ENCODE data around the gene WRAP73. TPM values are rescaled to one million over a fixed set of nuclear protein-coding genes. Genes with fewer than 3 reads are reported as not detected.

Gene WRAP73
- total RNA-seq, 1 experiment from 2014 or later, result 14.9 TPM

DNA sequence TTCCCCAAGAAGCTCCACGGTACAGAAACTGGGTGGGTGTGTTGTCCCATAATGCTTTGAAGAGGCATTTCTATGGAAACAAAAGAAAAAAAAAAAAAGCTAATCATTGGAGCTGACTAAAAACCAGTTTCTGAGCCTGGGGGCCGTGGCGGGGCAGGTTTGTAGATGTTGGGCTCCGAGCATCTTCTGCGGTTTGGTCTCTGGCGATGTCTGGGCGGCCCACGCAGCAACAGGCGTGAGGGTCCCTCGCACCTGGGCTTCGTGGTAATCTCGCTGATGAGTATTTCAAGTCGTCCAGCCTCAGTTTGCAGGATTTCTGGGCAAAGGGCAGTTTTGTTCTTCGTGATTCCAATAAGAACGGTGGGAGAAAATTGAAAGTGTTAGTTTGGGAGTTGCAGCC is 9.2 kb upstream of the WRAP73 start:
- DNase-seq, result no peak
- intact Hi-C loops (cut with micrococcal nuclease; ENCODE audit: unreplicated experiment), result loop anchor here (10.0 kb wide), 1 partner anchor 66 kb away; no protein-coding TSS in a partner anchor
- H3K27me3 Mint-ChIP-seq (ENCODE audit: unreplicated experiment), result peaks cover 45% of the 10 kb centered on the region
- H3K36me3 Mint-ChIP-seq (ENCODE audit: insufficient read depth, unreplicated experiment), result no peaks in the 10 kb centered on the region
- no peaks in the 10 kb centered on the region for H3K4me1 Mint-ChIP-seq (ENCODE audit: low read depth, unreplicated experiment)
- H3K9me3 Mint-ChIP-seq (ENCODE audit: low read depth, unreplicated experiment), result no peaks in the 10 kb centered on the region
- H3K4me3 Mint-ChIP-seq (ENCODE audit: low read depth, unreplicated experiment), result no peak overlapping the region
- H3K27ac Mint-ChIP-seq (ENCODE audit: unreplicated experiment), result no peak overlapping the region
- TF ChIP-seq, protein P1, sequence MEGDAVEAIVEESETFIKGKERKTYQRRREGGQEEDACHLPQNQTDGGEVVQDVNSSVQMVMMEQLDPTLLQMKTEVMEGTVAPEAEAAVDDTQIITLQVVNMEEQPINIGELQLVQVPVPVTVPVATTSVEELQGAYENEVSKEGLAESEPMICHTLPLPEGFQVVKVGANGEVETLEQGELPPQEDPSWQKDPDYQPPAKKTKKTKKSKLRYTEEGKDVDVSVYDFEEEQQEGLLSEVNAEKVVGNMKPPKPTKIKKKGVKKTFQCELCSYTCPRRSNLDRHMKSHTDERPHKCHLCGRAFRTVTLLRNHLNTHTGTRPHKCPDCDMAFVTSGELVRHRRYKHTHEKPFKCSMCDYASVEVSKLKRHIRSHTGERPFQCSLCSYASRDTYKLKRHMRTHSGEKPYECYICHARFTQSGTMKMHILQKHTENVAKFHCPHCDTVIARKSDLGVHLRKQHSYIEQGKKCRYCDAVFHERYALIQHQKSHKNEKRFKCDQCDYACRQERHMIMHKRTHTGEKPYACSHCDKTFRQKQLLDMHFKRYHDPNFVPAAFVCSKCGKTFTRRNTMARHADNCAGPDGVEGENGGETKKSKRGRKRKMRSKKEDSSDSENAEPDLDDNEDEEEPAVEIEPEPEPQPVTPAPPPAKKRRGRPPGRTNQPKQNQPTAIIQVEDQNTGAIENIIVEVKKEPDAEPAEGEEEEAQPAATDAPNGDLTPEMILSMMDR (IDR thresholded peaks at IDR 0.05; ENCODE audit: unreplicated experiment), result no peak
- CTCF ChIA-PET, result no interaction called here
- no TSS peak for BruUV-seq (replicated peaks)

DNA sequence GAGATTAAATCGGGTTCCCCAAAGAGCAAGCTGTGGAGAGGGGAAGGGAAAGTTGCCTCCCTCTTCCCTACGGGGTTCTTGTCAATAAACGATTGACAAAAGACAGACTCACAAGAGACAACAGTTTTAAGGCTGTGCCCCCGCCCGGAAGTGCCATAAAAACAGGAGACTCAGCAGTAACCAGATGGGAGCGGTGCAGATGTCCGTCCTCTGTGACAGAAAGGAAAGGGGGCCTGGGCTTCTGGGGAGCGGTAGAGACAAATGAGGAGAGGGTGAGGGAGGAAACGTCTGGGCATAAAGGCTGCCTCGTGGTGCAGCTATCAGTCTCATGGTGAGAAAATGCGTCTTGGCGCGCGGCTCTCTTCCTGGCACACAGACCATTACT is 8.3 kb upstream of the WRAP73 start:
- no peak overlapping the region for H3K4me3 Mint-ChIP-seq (ENCODE audit: low read depth, unreplicated experiment)
- intact Hi-C loops (cut with micrococcal nuclease; ENCODE audit: unreplicated experiment), result loop anchor here (10.0 kb wide), 1 partner anchor 67 kb away; no protein-coding TSS in a partner anchor
- no TSS peak for BruUV-seq (replicated peaks)
- no peak for DNase-seq
- no peaks in the 10 kb centered on the region for H3K36me3 Mint-ChIP-seq (ENCODE audit: insufficient read depth, unreplicated experiment)
- H3K9me3 Mint-ChIP-seq (ENCODE audit: low read depth, unreplicated experiment), result no peaks in the 10 kb centered on the region
- H3K4me1 Mint-ChIP-seq (ENCODE audit: low read depth, unreplicated experiment), result no peaks in the 10 kb centered on the region
- TF ChIP-seq, protein P1 (IDR thresholded peaks at IDR 0.05; ENCODE audit: unreplicated experiment), result no peak
- no peak overlapping the region for H3K27ac Mint-ChIP-seq (ENCODE audit: unreplicated experiment)
- peaks cover 54% of the 10 kb centered on the region for H3K27me3 Mint-ChIP-seq (ENCODE audit: unreplicated experiment)
- CTCF ChIA-PET, result no interaction called here

DNA sequence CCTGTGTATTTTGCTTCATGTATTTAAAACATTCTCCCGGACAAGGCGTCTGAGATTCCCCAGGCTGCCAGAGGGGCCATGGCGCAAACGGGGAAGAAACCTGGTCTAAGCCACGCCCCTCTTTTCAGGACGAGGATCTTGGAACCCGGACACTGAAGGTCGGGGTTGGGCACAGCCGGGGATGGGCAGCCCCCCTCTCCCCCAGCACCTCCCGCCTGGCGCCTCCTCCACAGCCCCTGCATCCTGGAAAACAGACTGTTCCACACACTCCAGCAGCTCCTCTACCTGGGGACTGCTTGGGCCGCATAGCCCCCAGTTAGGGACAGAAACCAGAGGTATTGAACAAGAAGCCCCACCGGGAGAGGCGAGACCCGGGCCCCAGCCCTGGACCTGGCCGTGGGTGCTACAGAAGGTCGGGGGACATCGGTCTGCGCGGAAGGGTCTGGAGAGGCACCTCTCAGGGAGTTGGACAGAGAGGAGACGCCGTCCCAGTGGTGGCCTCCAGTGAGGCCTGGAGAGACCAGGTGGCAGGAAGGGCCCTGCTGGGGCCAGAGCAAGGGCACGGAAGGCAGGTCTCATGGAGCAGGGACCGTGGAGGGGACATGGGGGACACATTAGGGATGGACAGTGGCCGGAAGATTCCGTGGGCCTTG is 7.8 kb upstream of the WRAP73 start:
- H3K4me1 Mint-ChIP-seq (ENCODE audit: low read depth, unreplicated experiment), result no peaks in the 10 kb centered on the region
- BruUV-seq (replicated peaks), result no TSS peak
- intact Hi-C loops (cut with micrococcal nuclease; ENCODE audit: unreplicated experiment), result loop anchor here (10.0 kb wide), 1 partner anchor 67 kb away; no protein-coding TSS in a partner anchor
- no peak overlapping the region for H3K27ac Mint-ChIP-seq (ENCODE audit: unreplicated experiment)
- DNase-seq, result no peak
- TF ChIP-seq, protein P1 (IDR thresholded peaks at IDR 0.05; ENCODE audit: unreplicated experiment), result no peak
- no peaks in the 10 kb centered on the region for H3K36me3 Mint-ChIP-seq (ENCODE audit: insufficient read depth, unreplicated experiment)
- no peaks in the 10 kb centered on the region for H3K9me3 Mint-ChIP-seq (ENCODE audit: low read depth, unreplicated experiment)
- peaks cover 57% of the 10 kb centered on the region for H3K27me3 Mint-ChIP-seq (ENCODE audit: unreplicated experiment)
- CTCF ChIA-PET, result no interaction called here
- H3K4me3 Mint-ChIP-seq (ENCODE audit: low read depth, unreplicated experiment), result no peak overlapping the region

DNA sequence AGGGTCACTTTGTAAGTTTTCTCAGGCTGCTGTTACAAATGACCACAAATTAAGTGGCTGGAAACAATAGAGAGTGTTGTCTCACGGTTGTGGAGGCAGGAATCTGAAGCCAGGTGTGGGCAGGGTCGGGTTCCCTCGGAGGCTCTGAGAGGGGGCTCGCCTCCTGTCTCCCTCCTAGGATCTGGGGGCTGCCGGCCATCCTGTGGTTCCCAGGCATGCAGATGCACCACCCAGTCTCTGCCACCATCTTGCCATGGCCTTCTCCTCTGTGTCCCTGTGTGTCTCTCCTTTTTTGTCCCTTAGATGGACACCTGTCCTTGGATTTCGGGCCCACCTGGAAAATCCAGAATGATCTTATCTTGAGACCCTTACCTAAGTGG is 7.2 kb upstream of the WRAP73 start:
- no peak for DNase-seq
- Mint-ChIP-seq H3K27ac (ENCODE audit: unreplicated experiment) (no peak overlapping the region), H3K36me3 (ENCODE audit: insufficient read depth, unreplicated experiment) (no peaks in the 10 kb centered on the region), H3K4me3 (ENCODE audit: low read depth, unreplicated experiment) (no peak overlapping the region), H3K4me1 (ENCODE audit: low read depth, unreplicated experiment) (no peaks in the 10 kb centered on the region), H3K27me3 (ENCODE audit: unreplicated experiment) (peaks cover 57% of the 10 kb centered on the region), H3K9me3 (ENCODE audit: low read depth, unreplicated experiment) (no peaks in the 10 kb centered on the region)
- no TSS peak for BruUV-seq (replicated peaks)
- CTCF ChIA-PET, result no interaction called here
- TF ChIP-seq, protein P1 (IDR thresholded peaks at IDR 0.05; ENCODE audit: unreplicated experiment), result no peak
- intact Hi-C loops (cut with micrococcal nuclease; ENCODE audit: unreplicated experiment), result loop anchor here (10.0 kb wide), 1 partner anchor 68 kb away; no protein-coding TSS in a partner anchor
